Endothelial cell of umbilical vein (primary cell): ENCODE data around the gene RBBP4. TPM values are rescaled to one million over a fixed set of nuclear protein-coding genes. Genes with fewer than 3 reads are reported as not detected.

ENCODE experiments used
- BruUV-seq: library from RNA; stranded (reverse); fragments of 400-500 nt; replicated peaks from 2 replicates; lab custom pipeline; 2021; lab: Mats Ljungman, UMichigan
- CTCF ChIA-PET: fragments of 300-600, 350-600 bp; sonication (Branson Sonifier 250); formaldehyde crosslinking; loops from one replicate; lab custom pipeline; 2021; ENCODE audit warnings: antibody characterized with exemption, inconsistent platforms; lab: Charles Lee
- POLR2A ChIA-PET: fragments of 300-600, 350-600 bp; sonication (Branson Sonifier 250); formaldehyde crosslinking; loops from one replicate; lab custom pipeline; 2021; ENCODE audit warnings: antibody characterized with exemption, inconsistent platforms; lab: Charles Lee
- DNase-seq: peaks from one replicate; pipeline ENCODE4 v3.0.0-alpha.2; 2011; ENCODE audit warnings: low read depth, low spot score
- FAIRE-seq: peaks from 2 replicates; lab custom pipeline; 2011; peaks lifted over from hg19 to GRCh38; lab: Jason Lieb, UNC
- H2AFZ ChIP-seq: 2 replicates; pipeline ENCODE4 v1.6.0; 2012; ENCODE audit warnings: low read depth, low read length, control low read depth, inconsistent platforms
- H3K27ac ChIP-seq: 2 replicates; pipeline ENCODE4 v1.5.1; 2011; ENCODE audit warnings: low read depth, mild to moderate bottlenecking, control low read depth, low read length, moderate library complexity; ENCODE audit not compliant: insufficient read depth
- H3K27me3 ChIP-seq, 2 experiments: 2 replicates each; pipeline versions ENCODE4 v1.6.0 to v1.6.1; 2011; ENCODE audit warnings: low read length in 2 of 2, mixed read lengths in 1 of 2; ENCODE audit not compliant: control insufficient read depth in 2 of 2, insufficient read depth in 2 of 2
- H3K36me3 ChIP-seq, 2 experiments: 2 replicates in 1 of 2; 3 replicates in 1 of 2; pipeline ENCODE4 v1.5.1; 2011; ENCODE audit warnings: low read length in 2 of 2, mild to moderate bottlenecking in 1 of 2, moderate library complexity in 1 of 2; ENCODE audit not compliant: control insufficient read depth in 2 of 2, insufficient read depth in 2 of 2; ENCODE audit errors: extremely low read depth in 1 of 2
- H3K4me1 ChIP-seq: 3 replicates; pipeline ENCODE4 v1.5.1; 2011; ENCODE audit warnings: mild to moderate bottlenecking, low read length; ENCODE audit not compliant: control insufficient read depth, insufficient read depth; ENCODE audit errors: extremely low read depth
- H3K4me2 ChIP-seq: 2 replicates; pipeline ENCODE4 v1.6.1; 2011; ENCODE audit warnings: low read length, control low read depth, mixed read lengths; ENCODE audit not compliant: insufficient read depth
- H3K4me3 ChIP-seq, 3 experiments: fragments of 200-600 bp in 1 of 3; sonication (generic), shearing (Covaris generic) in 1 of 3; replicated peaks in 1 of 3; 2 replicates each; pipeline ENCODE4 v1.5.1; 2011 to 2016; ENCODE audit warnings: control low read depth in 3 of 3, low read length in 3 of 3, mild to moderate bottlenecking in 2 of 3, inconsistent platforms in 1 of 3, low read depth in 1 of 3, moderate library complexity in 1 of 3; ENCODE audit not compliant: insufficient read depth in 1 of 3
- H3K79me2 ChIP-seq: 2 replicates; pipeline ENCODE4 v1.6.0; 2012; ENCODE audit warnings: low read length, inconsistent platforms; ENCODE audit not compliant: control insufficient read depth, insufficient read depth
- H3K9ac ChIP-seq: replicated peaks from 2 replicates; pipeline ENCODE3; 2011; ENCODE audit warnings: low read length, control low read depth; ENCODE audit not compliant: insufficient read depth; ENCODE audit errors: extremely low read depth
- H3K9me1 ChIP-seq: replicated peaks from 3 replicates; pipeline ENCODE4 v1.6.0; 2011; ENCODE audit warnings: mild to moderate bottlenecking, low read length; ENCODE audit not compliant: control insufficient read depth, insufficient read depth; ENCODE audit errors: extremely low read depth
- H3K9me3 ChIP-seq: replicated peaks from 2 replicates; pipeline ENCODE4 v1.5.1; 2012; ENCODE audit warnings: low read length, inconsistent platforms; ENCODE audit not compliant: control insufficient read depth, insufficient read depth
- H4K20me1 ChIP-seq: replicated peaks from 2 replicates; pipeline ENCODE3; 2011; ENCODE audit warnings: mild to moderate bottlenecking, low read length; ENCODE audit not compliant: control insufficient read depth, insufficient read depth; ENCODE audit errors: extremely low read depth
- CTCF ChIP-seq, 2 donors: IDR thresholded peaks; 1 replicate in 1 of 2; 2 replicates in 1 of 2; pipeline ENCODE4 v1.5.1; 2011; ENCODE audit warnings: low read length in 2 of 2, mild to moderate bottlenecking in 2 of 2, moderate library complexity in 2 of 2, control low read depth in 1 of 2, inconsistent platforms in 1 of 2, low read depth in 1 of 2; ENCODE audit not compliant: insufficient read depth in 1 of 2; ENCODE audit errors: extremely low read depth in 1 of 2
- EZH2 ChIP-seq: IDR thresholded peaks from 2 replicates; pipeline ENCODE4 v1.6.1; 2012; ENCODE audit warnings: borderline replicate concordance, low read depth, mild to moderate bottlenecking, moderate library complexity, low read length, inconsistent platforms; ENCODE audit not compliant: severe bottlenecking
- FOS ChIP-seq: IDR thresholded peaks from 2 replicates; pipeline ENCODE4 v1.6.1; 2011; ENCODE audit warnings: mild to moderate bottlenecking, low read length, moderate library complexity, borderline replicate concordance; ENCODE audit not compliant: insufficient read depth
- GATA2 ChIP-seq: IDR thresholded peaks from 2 replicates; pipeline ENCODE4 v1.7.0; 2011; ENCODE audit warnings: low read depth, mild to moderate bottlenecking, moderate library complexity, mixed read lengths, low read length; ENCODE audit not compliant: insufficient read length, insufficient read depth
- JUN ChIP-seq: IDR thresholded peaks from 2 replicates; pipeline ENCODE4 v1.6.1; 2011; ENCODE audit warnings: borderline replicate concordance, low read depth; ENCODE audit not compliant: insufficient read length, insufficient read depth
- MAX ChIP-seq: IDR thresholded peaks from 2 replicates; pipeline ENCODE4 v1.6.1; 2011; ENCODE audit not compliant: insufficient read depth, insufficient read length
- MYC ChIP-seq: IDR thresholded peaks from one replicate; pipeline ENCODE4 v1.6.1; 2011; ENCODE audit warnings: mild to moderate bottlenecking, low read depth, low read length
- POLR2A ChIP-seq: IDR thresholded peaks from 2 replicates; pipeline ENCODE4 v1.6.1; 2012; ENCODE audit warnings: low read depth, mild to moderate bottlenecking, control low read depth, low read length
- POLR2AphosphoS5 ChIP-seq: IDR thresholded peaks from 2 replicates; pipeline ENCODE4 v1.6.1; 2012; ENCODE audit warnings: low read depth, mild to moderate bottlenecking, control low read depth, low read length, moderate library complexity; ENCODE audit not compliant: insufficient read depth
- dilution Hi-C: fragments of 300-500 bp; cut with MboI; formaldehyde crosslinking; loops from one replicate; pipeline ENCODE4 v1.15.0; 2019; ENCODE audit warnings: low sequenced_read_pairs; ENCODE audit not compliant: extremely low pct_ligation_motif_present
- intact Hi-C: fragments of 100-400 bp; cut with micrococcal nuclease; formaldehyde crosslinking; loops from one replicate; pipeline ENCODE4 v1.10.0; 2022
- polyA plus RNA-seq, 4 experiments: library from polyadenylated mRNA; depleted of rRNA in 3 of 4; stranded (reverse) in 3 of 4; unstranded in 1 of 4; fragments of >200 nt; gene quantifications; 2 replicates each; pipeline versions ENCODE4 v1.2.1 to v1.2.3, GENCODE V29; 2011 to 2012; ENCODE audit warnings: missing spikeins in 1 of 4
- total RNA-seq: library from RNA; stranded (reverse); gene quantifications from 2 replicates; pipeline ENCODE4 v1.2.3, GENCODE V29; 2021

RBBP4 gene
- total and polyA plus RNA-seq, 2 donors (not counting 3 experiments of a cell fraction or from before 2014, with no cell fraction given) = 84.9 to 241 TPM

- no TSS peak for BruUV-seq
- ChIA-PET POLR2A (no interaction called here), CTCF (interaction anchor here (0.7 to 1.0 kb wide), 3 partner anchors 10 to 103 kb away, joined by 3 read pairs; no protein-coding TSS in a partner anchor)
- H4K20me1 ChIP-seq = no peaks in the 10 kb centered on the region
- peaks cover 3% of the 10 kb centered on the region for H3K9me1 ChIP-seq
- DNase-seq (no peak), FAIRE-seq (no peak)
- TF ChIP-seq POLR2A (no peak), GATA2 (no peak), MAX (no peak), EZH2 (no peak), POLR2AphosphoS5 (no peak), JUN (no peak), CTCF (IDR thresholded peaks at IDR 0.05; ENCODE audit: extremely low read depth in 1 of 2, insufficient read depth in 1 of 2, low read depth in 1 of 2, low read length in 2 of 2) (no peak), FOS (no peak), MYC (no peak)
- H3K27me3 ChIP-seq = no peaks in the 10 kb centered on the region
- peaks cover 0 to 2% of the 10 kb centered on the region in 2 experiments for H3K36me3 ChIP-seq
- intact Hi-C loops (no loop called here), dilution Hi-C loops (no loop called here)
- H3K9ac ChIP-seq = no peak overlapping the region
- no peak overlapping the region for H3K4me3 ChIP-seq
- H3K27ac ChIP-seq = no peak overlapping the region
- no peaks in the 10 kb centered on the region for H3K9me3 ChIP-seq
- H3K4me1 ChIP-seq = no peaks in the 10 kb centered on the region
- no peak overlapping the region for H2AFZ ChIP-seq
- H3K4me2 ChIP-seq = no peak overlapping the region
- H3K79me2 ChIP-seq = no peaks in the 10 kb centered on the region
Measured at GRCh38 chr1:32622806-32623681, 28.0 kb upstream of the RBBP4 start.
